HG03558 (cell line): Measurements from ENCODE around the gene ANKRD37.

Source experiments
- ATAC-seq: cut with Tn5 transposase; IDR thresholded peaks from one replicate; pipeline ENCODE4 v1.9.1; 2021; ENCODE audit warnings: moderate number of reproducible peaks; ENCODE audit not compliant: unreplicated experiment; ENCODE audit errors: extremely low read depth

ANKRD37 gene

DNA sequence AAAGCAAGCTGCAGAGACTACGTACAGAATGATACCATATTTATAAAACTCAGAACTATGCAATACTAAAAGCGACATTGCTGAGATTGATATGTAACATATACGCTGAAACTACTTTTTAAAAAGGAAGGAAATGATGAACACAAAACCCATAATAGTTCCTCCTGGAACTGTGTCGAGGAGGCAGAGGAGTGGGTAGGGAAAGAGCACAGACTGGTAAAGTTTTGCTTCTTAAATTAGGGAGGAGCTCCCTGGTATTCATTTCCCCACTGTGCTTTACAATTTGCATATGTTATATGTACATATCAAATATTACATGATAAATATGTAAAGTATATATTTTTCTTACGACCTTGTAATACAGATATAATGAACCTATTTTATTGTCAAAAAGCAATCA, 15.2 kb downstream of the ANKRD37 start:
- ATAC-seq = no peak

DNA sequence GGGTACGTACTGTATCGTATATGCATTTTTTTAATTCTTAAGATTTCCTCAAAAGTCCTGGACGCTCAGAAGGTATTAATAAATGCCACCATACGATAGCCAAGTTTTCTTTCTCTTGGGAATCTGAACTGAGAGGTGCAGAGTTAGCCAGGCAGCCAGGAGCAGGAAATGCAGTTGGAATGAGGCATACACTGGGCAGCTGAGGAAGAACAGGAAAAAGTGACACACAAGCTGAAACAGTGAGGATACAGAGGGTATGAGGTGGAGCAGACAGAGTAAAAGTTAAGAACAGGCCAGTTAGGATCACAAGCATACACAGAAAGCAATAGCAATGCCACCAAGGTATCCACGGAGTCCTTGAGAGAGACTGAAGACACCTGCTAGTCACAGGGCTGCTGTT, 15.8 kb downstream of the ANKRD37 start:
- ATAC-seq = no peak

DNA sequence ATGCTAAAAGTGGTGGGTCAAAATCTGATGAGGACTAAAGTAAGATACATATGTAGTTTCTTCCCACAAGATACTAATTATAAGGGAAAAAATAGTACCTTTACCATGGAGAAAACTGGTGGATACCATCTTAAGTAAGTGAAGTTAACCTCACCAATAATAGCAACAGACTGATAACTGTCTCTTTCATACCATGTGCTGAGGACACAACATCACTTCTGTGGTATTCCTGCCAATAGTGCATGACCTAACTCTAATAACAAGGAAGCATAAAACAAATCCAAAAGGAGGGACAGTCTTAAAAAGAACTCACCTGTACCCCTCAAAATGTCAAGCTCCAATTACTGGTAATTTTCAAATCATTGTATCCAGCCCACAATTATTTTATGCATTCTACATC, 20.3 kb downstream of the ANKRD37 start:
- no peak for ATAC-seq

DNA sequence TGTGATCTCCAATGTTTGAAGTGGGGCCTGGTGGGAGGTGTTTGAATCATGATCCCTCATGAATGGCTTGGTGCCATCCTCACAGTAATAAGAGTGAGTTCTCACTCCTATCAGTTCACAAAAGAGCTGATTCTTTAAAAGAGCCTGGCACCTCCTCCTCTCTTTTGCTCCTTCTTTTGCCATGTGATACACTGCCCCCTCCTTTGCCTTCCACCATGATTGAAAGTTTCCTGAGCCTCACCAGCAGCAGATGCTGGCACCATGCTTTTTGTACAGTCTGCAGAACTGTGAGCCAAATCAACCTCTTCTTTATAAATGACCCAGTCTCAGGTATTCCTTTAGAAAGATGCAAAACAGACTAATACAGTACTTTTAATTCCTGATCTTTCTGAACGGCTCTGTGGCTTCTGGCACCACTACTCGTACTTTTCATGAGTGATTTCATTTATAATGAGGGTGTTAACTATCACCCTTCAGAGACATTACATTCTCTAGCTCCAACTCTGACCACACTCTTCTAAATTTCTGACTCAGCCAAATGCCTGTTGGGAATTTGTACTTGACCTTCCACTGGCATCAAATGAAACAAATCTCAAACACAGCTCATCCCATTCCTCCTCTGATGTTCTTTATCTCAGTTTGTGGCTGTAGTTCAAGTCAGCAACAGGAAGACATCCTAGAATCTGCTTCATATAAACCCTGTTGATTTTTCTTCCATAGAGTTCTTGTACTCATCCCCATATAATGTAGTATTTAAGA, 24.9 kb downstream of the ANKRD37 start:
- no peak for ATAC-seq

DNA sequence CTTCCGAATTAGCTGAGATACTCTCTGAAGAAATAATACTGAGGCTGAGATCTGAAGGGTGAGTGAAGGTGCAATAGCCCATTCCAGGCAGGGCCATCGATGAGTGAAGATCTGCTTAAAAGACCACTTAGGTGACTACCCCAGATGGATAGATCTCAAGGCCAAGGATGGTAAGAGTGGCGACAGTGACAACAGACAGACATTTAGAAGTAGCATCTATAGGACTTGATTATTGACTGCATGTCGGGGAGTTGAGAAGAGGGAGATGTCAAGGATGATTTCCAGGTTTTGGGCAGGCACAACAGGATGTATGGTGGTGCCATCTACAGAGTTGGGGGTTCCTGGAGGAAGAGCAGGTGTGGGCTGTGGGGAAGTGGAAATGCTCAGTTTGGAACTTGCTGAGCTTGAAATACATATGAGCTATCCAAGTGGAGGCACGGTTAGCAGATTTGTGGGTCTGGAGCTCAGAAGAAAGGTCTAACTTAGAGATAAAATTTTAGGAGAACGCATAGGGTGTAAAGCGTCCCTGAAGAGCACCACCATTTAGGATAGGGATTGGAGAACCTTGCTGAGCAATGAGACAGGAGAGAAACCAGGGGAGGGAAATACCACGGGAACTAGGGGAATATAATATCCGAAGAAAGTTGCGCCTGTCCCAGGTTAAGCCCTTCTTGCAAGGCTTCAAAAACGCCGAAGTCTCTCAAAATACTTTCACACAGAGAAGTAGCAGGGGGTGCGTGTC, 28.4 kb downstream of the ANKRD37 start:
- no peak for ATAC-seq

DNA sequence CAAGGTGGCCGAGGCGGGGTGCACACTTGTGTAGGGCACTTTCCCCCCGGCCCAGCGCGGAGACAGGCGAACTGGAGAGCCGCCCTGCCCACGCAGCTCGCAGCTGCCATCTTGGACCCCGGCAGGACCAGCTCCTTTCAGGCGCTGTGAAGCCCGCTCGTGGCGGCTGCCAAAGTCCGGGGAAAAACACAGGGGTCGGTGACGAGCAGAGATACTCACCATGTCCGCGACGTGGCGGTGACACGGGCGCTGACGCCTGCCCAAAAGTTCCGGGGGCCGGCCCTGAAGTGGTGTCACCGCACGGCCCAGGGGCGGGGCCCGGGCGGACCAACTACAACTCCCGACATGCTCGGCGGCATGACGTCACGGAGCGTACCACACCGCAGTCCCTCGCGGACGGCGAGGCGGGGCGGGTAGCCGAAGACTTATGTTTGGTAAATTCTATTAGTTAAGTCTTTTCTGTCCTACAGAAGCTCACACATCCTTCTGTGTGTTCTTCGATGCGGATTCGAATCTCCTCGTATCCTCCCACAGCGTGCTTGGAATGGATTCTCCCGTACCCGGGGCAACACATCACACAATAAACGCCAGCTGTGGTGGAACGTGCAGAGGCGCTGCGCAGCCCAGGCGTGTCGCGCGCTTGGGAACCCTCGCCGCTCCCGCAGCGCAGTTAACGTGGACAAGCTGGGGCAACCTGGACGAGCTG, 29.2 kb downstream of the ANKRD37 start, which contains the start of gene UFSP2:
Gene UFSP2, minus strand, starts transcription at position 318 of the 706 bp plus-strand sequence. Its CDS starts 96 bp downstream, at position 222.
- peak; percentile 87 for ATAC-seq

DNA sequence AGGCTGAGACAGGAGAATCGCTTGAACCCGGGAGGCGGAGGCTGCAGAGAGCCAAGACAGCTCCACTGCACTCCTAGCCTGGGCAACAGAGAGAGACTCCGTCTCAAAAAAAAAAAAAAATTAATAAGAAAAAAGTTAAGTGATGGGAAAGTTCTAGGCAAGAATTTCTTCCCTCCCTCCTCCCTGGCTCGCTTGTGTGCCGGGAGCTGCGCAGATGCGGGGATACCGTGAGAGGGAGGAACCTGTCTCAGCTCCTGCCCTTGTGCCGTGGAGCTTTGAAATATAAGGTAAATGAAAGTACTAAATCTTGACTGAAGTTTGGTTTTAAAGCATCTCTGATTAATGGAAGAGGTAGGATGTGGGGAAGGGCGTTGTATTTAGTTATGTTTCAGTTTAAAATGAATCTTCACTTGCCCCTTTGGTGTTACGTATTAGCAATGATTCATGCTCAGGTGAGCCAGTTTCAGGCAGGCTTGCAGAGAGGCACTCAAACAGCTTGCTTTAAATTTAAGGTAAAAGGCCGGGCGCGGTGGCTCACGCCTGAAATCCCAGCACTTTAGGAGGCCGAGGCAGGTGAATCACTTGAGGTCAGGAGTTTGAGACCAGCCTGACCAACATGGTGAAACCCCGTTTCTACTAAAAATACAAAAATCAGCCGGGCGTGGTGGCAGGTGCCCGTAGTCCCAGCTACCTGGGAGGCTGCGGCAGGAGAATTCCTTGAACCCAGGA, 30.5 kb downstream of the ANKRD37 start:
- ATAC-seq = no peak

DNA sequence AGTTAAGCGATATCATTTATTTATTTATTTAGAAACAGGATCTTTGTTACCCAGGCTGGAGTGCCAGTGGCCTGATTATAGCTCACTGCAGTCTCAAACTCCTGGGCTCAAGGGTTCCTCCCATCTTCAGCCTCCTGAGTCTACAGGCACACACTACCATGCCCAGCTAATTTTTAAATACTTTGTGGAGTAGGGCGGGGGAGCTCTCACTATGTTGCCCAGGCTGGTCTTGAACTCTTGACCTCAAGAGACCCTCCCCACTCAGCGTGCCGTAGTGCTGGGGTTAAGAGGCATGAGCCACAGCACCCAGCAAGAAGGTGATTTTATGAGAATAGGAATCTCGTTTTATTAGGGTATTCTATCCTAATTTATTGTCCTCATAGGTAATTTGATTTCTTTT, 33.0 kb downstream of the ANKRD37 start:
- no peak for ATAC-seq

DNA sequence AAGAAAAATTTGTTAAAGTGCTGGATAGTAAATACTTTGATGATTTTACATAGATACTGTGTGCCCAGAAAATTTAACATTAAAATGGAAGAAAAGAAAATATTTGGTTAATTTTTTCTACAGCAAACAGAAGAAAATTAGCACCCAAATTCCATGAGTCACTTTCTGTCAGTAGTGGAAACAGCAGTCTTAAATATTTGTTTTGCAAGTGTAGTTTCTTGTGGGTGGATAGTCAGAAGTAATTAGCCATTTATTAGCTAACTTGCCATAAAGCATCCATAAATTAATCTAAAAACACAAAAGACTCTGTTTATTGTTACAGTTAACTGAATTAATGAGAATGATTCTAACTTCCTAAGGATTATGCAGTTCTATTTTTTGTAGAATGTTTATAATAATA, 38.8 kb downstream of the ANKRD37 start:
- no peak for ATAC-seq

DNA sequence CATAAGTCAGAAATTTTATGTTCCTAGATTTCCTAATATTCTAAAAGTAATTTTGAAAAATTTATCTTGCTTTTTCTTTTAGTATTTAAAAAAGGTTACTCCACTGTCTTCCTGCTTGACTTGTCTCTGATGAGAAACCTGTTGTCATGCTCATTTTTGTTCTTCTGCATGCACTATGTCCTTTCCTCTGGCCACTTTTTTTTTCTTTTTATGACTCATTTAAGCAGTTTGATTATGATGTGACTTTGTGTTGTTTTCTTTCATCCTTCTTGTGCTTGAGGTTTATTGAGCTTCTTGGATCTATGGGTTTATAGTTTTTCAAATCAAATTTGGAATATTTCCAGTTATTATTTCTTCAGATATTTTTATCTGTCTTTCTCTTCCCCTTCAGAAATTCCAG, 41.2 kb downstream of the ANKRD37 start:
- peak; percentile 81 for ATAC-seq

DNA sequence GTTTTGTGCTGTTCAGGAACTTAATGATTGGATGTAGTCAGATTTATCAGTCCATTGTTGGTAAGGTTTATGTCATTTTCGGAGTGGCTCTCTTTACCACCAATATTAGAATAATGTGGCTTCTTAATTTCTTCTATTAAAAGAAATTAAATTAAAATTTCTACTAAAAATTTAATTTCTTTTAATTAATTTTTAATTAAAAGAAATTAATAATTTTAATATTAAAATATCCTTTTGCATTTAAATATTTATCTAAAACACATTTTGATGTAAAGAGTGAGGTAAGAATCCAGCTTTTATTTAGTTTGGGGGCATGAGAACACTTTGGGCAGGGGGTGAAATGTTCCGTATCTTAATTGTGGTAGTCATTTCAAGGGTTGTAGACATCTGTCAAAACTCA, 44.8 kb downstream of the ANKRD37 start:
- no peak for ATAC-seq

DNA sequence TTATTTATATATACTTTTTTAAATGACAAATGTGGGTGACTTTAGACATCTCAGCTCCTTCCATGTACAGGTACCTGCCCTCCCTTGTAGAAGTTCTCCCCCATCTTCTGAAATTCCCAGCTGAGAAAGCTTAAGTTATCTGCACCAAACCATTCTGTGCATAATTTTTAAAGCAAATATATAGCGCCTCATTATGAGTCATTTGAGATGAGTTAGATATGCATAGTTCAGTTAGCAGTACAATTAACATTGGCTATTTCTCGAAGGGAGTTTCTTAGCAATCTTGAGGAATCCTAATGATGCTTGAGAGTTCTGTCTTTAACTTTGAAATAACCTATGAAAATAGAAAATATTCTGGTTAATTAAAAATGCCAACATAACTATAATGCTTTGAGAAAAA, 48.6 kb downstream of the ANKRD37 start:
- no peak for ATAC-seq
